ENCODE results near the gene ASPM.

Gene ASPM

DNA sequence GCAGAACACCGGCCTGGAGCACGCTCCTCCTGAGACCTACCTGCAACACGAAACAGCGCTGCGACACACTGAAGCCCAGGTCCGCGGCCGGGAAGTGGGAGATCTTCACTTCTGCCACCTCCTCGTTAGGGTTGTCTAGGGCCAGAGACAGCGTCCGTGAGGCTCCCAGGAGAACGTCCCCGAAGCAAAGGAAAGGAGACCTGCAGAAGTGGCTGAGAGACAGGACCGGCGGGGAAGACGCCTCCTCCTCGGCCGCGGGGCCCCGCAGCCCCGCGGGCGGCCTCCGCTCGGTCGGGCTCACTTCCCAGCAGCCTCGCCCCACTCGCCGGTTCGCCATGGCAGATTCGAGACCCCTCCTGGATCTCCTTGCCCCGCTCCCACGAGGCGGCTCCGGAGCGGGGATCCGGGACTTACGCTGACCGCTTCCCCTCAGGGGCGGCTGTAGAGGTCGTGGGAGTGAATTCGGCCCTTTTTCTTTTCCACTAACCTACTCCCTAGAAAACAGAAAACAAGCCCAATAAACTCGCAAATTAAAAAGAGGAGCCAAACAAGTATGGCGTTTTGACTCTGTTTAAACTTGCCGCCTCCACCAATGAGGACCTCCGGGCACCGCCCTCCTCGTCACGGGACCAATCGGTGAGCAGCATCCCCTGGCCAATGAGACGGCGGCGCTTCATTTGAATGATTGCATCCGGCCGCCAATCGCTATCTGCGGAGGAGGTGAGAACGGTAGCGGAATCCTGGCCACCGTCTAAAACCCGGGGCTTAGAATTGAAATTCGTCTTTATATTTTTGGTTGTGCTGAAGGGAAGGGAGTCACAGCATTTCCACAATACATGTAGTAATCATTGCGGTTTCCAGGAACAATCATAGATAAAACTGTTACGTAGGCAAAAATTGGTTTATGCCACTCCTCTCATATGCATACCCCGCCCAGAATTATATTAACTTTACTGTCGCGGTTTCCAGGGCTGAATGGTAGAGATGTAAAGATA, at the start of gene ASPM:
Gene ASPM, minus strand, starts transcription at position 569 of the 995 bp plus-strand sequence. Its CDS starts 232 bp downstream, at position 337.
- Mint-ChIP-seq H3K4me3 (peak within 1 kb of the TSS; percentile 91), H3K9me3 (no peaks in the 10 kb centered on the region), H3K27me3 (no peaks in the 10 kb centered on the region), H3K27ac (peak within 1 kb of the TSS; percentile 92), H3K36me3 (ENCODE audit: low read depth) (peaks cover 10% of the 10 kb centered on the region), H3K4me1 (ENCODE audit: low read depth) (peaks cover 13% of the 10 kb centered on the region)
- intact Hi-C loops (cut with micrococcal nuclease), result no loop called here

DNA sequence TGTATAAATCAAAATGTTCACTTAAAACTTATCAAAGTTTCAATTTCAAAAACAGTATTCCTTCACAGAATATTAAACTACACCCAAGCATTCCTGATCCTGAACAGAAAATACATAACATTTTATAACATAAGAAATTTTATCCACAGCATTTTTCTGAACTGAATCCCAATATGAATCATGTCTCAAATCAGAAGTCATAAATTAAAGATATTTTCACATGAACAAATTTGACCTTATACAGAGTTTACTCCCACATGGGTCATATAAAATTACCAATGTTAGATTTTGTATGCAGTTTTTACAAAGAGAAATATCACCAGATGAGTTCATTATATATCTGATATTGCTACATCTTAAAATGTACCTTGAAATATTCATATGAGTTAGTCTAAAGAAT, 48.6 kb upstream of the ASPM start:
- peaks cover 33% of the 10 kb centered on the region for H3K36me3 Mint-ChIP-seq (ENCODE audit: low read depth)
- H3K4me1 Mint-ChIP-seq (ENCODE audit: low read depth), result peaks cover 43% of the 10 kb centered on the region
- no peaks in the 10 kb centered on the region for H3K9me3 Mint-ChIP-seq
- H3K4me3 Mint-ChIP-seq, result no peak overlapping the region
- no peak overlapping the region for H3K27ac Mint-ChIP-seq
- H3K27me3 Mint-ChIP-seq, result no peaks in the 10 kb centered on the region
- intact Hi-C loops (cut with micrococcal nuclease), result no loop called here

- intact Hi-C loops (cut with micrococcal nuclease), result no loop called here
- Mint-ChIP-seq H3K27me3 (no peaks in the 10 kb centered on the region), H3K36me3 (ENCODE audit: low read depth) (peaks cover 73% of the 10 kb centered on the region), H3K9me3 (no peaks in the 10 kb centered on the region), H3K27ac (no peak overlapping the region), H3K4me1 (ENCODE audit: low read depth) (no peaks in the 10 kb centered on the region), H3K4me3 (no peak overlapping the region)
Measured at GRCh38 chr1:197184190-197184589, 37.7 kb upstream of the ASPM start.

DNA sequence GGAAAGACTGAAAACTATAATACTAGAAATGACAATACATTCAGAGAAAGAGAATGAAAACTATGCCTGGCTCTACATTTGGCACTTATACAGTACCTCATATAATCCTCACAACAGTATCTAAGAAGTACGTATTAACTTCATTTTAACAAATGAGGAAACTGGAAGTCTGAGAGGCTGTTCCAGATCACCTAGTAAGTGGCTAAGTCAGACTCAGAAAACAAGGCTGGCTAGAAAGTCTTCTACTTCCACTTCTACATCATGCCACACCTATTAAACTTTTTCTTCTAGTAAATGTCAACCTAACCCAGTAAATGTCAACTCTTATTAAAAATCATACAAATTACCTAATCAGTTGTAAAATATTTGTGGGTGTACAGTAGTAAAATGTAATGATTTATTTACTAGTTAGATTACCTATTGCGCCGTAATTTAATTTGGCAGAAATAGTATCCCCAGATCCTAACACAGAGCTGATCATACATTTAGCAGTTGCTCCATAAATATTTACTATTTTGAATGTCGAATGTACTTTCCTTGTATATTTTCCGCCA, 36.8 kb upstream of the ASPM start:
- no peak overlapping the region for H3K27ac Mint-ChIP-seq
- H3K9me3 Mint-ChIP-seq, result no peaks in the 10 kb centered on the region
- H3K4me3 Mint-ChIP-seq, result no peak overlapping the region
- intact Hi-C loops (cut with micrococcal nuclease), result no loop called here
- no peaks in the 10 kb centered on the region for H3K27me3 Mint-ChIP-seq
- peaks cover 66% of the 10 kb centered on the region for H3K36me3 Mint-ChIP-seq (ENCODE audit: low read depth)
- no peaks in the 10 kb centered on the region for H3K4me1 Mint-ChIP-seq (ENCODE audit: low read depth)

DNA sequence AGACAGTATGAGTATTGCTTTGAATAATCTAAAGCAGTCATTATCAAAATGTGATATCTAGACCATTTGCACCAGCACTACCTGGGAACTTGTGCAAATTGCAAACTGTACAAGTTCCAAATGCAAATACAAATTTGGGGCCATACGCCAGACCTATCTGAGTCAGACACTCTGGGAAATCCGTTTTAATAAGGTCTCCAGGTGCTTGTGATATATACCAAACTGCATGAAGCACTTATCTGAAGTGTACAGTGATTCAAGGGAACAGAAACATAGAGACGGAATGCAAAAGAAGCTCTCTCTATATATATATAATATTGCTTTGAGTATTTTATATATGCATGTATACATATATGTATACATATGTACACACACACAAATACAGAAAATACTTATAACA, 36.2 kb upstream of the ASPM start:
- Mint-ChIP-seq H3K27ac (no peak overlapping the region), H3K4me3 (no peak overlapping the region), H3K36me3 (ENCODE audit: low read depth) (peaks cover 60% of the 10 kb centered on the region), H3K9me3 (no peaks in the 10 kb centered on the region), H3K27me3 (no peaks in the 10 kb centered on the region), H3K4me1 (ENCODE audit: low read depth) (no peaks in the 10 kb centered on the region)
- intact Hi-C loops (cut with micrococcal nuclease), result no loop called here

- no peak overlapping the region for H3K27ac Mint-ChIP-seq
- H3K4me3 Mint-ChIP-seq, result no peak overlapping the region
- H3K9me3 Mint-ChIP-seq, result no peaks in the 10 kb centered on the region
- H3K27me3 Mint-ChIP-seq, result no peaks in the 10 kb centered on the region
- no peaks in the 10 kb centered on the region for H3K4me1 Mint-ChIP-seq (ENCODE audit: low read depth)
- intact Hi-C loops (cut with micrococcal nuclease), result no loop called here
- peaks cover 58% of the 10 kb centered on the region for H3K36me3 Mint-ChIP-seq (ENCODE audit: low read depth)
Measured at GRCh38 chr1:197181982-197182381, 35.5 kb upstream of the ASPM start.

GRCh38 chr1:197180252-197180878, 33.9 kb upstream of the ASPM start:
- intact Hi-C loops (cut with micrococcal nuclease), result loop anchor here (1.0 kb wide), 1 partner anchor 177 kb away; no protein-coding TSS in a partner anchor
- Mint-ChIP-seq H3K36me3 (ENCODE audit: low read depth) (peaks cover 50% of the 10 kb centered on the region), H3K27ac (no peak overlapping the region), H3K27me3 (no peaks in the 10 kb centered on the region), H3K4me1 (ENCODE audit: low read depth) (no peaks in the 10 kb centered on the region), H3K4me3 (no peak overlapping the region), H3K9me3 (no peaks in the 10 kb centered on the region)

GRCh38 chr1:197178998-197179397, 32.5 kb upstream of the ASPM start:
- Mint-ChIP-seq H3K9me3 (no peaks in the 10 kb centered on the region), H3K27ac (no peak overlapping the region), H3K4me1 (ENCODE audit: low read depth) (no peaks in the 10 kb centered on the region), H3K27me3 (no peaks in the 10 kb centered on the region), H3K36me3 (ENCODE audit: low read depth) (peaks cover 51% of the 10 kb centered on the region), H3K4me3 (no peak overlapping the region)
- intact Hi-C loops (cut with micrococcal nuclease), result no loop called here

DNA sequence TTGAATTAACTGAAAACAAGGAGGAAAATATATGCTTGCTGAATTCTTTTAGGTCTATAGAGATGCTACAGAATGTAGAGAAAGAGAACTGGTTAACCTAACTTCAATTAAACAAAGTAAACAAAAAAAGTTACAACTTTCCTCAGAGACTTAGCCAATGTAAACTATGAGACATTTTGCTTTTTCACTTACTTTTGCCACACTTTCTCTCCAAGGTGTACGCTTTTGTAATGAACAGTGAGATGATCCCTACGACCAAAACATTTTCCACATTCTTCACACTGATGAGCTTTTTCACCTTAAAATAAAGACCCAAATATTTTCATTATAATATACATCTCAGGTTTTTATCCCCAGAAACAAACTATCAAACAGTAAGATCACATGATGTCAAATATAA, 28.3 kb upstream of the ASPM start:
- intact Hi-C loops (cut with micrococcal nuclease), result no loop called here
- Mint-ChIP-seq H3K27ac (no peak overlapping the region), H3K9me3 (no peaks in the 10 kb centered on the region), H3K4me3 (no peak overlapping the region), H3K27me3 (no peaks in the 10 kb centered on the region), H3K36me3 (ENCODE audit: low read depth) (peaks cover 54% of the 10 kb centered on the region), H3K4me1 (ENCODE audit: low read depth) (no peaks in the 10 kb centered on the region)

DNA sequence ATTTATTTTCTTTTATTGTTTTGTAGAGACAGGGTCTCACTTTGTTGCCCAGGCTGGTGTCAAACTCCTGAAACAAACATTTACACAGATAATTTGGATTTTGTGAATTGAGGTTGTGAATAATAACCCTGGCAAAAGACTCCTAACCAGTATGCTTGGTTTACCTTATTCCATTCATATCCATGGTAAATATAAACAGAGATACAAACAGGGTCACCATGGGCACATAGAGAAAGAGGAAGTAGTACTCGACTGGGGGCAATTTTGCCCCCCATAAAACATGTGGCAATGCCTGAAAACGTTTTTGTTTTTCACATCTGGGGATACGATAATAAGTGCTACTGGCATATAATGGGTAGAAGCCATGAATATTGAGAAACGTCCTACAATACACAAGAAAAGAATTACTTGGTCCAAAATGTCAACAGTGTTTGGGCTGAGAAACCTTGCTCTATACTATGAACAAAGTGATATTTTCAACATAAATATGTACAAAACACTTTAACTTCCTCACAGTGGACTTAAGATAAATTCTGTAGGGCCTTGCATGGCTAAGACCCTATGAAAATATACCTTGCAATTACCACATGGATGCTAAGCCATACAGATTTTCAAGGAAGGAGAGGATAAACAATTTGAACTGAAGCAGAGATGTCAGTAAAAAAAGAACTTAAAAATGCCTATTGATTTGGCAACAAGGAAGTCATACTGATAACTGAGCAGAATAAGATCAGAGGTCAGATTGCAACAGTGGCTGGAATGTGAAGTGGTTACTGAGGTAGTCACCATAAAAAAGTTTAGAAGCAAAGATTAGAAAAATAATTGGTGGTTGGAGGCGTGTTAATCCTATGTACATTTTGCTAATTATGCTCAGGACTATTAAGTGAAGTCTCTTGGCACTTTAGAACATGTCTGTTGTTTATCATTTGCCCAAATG, 27.4 kb upstream of the ASPM start:
- no peaks in the 10 kb centered on the region for H3K9me3 Mint-ChIP-seq
- H3K27ac Mint-ChIP-seq, result no peak overlapping the region
- H3K4me1 Mint-ChIP-seq (ENCODE audit: low read depth), result no peaks in the 10 kb centered on the region
- intact Hi-C loops (cut with micrococcal nuclease), result no loop called here
- H3K36me3 Mint-ChIP-seq (ENCODE audit: low read depth), result peaks cover 57% of the 10 kb centered on the region
- no peaks in the 10 kb centered on the region for H3K27me3 Mint-ChIP-seq
- H3K4me3 Mint-ChIP-seq, result no peak overlapping the region

- H3K27me3 Mint-ChIP-seq, result no peaks in the 10 kb centered on the region
- H3K9me3 Mint-ChIP-seq, result no peaks in the 10 kb centered on the region
- intact Hi-C loops (cut with micrococcal nuclease), result no loop called here
- no peak overlapping the region for H3K4me3 Mint-ChIP-seq
- peaks cover 57% of the 10 kb centered on the region for H3K36me3 Mint-ChIP-seq (ENCODE audit: low read depth)
- H3K4me1 Mint-ChIP-seq (ENCODE audit: low read depth), result no peaks in the 10 kb centered on the region
- H3K27ac Mint-ChIP-seq, result no peak overlapping the region
Measured at GRCh38 chr1:197171531-197171930, 25.1 kb upstream of the ASPM start.

GRCh38 chr1:197170538-197170937, 24.1 kb upstream of the ASPM start:
- H3K4me1 Mint-ChIP-seq (ENCODE audit: low read depth), result no peaks in the 10 kb centered on the region

DNA sequence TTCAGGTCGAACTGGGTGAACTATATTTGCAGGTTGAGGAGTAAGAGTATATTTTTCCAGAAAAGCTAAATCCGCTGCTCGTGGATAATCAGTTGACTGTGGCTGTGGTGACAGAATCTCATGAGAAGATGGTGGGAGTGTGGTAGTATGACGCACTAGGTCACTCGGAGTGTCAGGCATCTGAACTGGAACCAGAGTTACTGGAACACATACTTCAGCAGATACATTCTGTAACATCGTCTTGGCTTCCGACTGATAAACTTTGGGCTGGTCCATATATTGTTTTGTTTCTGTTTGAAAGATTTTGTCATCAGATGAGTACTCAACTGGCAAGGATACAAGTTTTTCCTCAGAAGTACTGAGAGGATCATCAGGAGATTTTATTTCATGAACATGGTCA, 13.0 kb upstream of the ASPM start:
- Mint-ChIP-seq H3K9me3 (no peaks in the 10 kb centered on the region), H3K27me3 (no peaks in the 10 kb centered on the region), H3K27ac (no peak overlapping the region), H3K36me3 (ENCODE audit: low read depth) (peaks cover 33% of the 10 kb centered on the region), H3K4me3 (no peak overlapping the region), H3K4me1 (ENCODE audit: low read depth) (no peaks in the 10 kb centered on the region)
- intact Hi-C loops (cut with micrococcal nuclease), result no loop called here

More at GRCh38 chr1:197170538-197170937, 24.1 kb upstream of the ASPM start:
- no peaks in the 10 kb centered on the region for H3K27me3 Mint-ChIP-seq
- H3K36me3 Mint-ChIP-seq (ENCODE audit: low read depth), result peaks cover 64% of the 10 kb centered on the region
- H3K4me3 Mint-ChIP-seq, result no peak overlapping the region
- intact Hi-C loops (cut with micrococcal nuclease), result no loop called here
- no peak overlapping the region for H3K27ac Mint-ChIP-seq
- no peaks in the 10 kb centered on the region for H3K9me3 Mint-ChIP-seq
